HG02623 (cell line): ENCODE measurements around the gene SH3BGR.
A peak's percentile ranks its signal among the peaks of the same experiment; 100 is the strongest.

Source experiments
- ATAC-seq: cut with Tn5 transposase; IDR thresholded peaks from one replicate; pipeline ENCODE4 v1.9.1; 2021; ENCODE audit warnings: moderate library complexity; ENCODE audit not compliant: unreplicated experiment

The SH3BGR gene

DNA sequence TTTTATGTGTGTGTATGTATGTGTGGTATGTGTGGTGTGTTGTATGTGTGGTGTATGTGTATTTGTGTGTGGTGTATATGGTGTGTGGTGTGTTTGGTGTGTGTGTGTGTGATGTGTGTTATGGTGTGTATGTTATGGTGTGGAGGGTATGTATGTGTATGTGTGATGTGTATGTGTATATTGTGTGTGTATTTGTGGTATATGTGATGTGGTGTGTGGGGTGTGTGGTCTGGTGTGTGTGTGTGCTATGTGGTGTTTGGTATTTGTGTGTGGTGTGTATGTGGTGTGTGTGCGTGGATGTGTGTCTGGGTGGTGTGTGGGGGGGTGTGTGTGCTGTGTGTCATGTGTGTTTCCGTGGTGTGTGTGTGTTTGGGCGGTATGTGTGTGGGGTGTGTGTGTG, 59.3 kb downstream of the SH3BGR start:
- no peak for ATAC-seq

DNA sequence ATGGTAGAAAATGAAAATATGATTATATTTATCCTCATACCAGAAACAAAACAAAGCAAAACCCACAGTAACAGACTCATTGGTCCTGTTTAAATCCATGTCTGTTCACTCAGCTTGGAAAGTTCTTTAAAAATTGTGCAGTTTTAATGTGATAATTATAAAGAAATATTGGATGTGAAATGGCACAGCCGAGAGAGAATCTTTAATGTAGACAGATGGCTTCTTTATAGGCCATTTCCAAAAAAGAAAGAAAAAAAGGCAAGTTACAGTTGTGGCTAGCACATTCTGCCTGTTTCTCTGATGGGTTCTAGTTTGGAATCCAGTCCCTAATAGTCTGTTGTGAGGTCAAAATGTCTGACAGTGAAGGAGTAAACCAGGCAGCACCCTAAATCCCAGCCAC, 62.0 kb downstream of the SH3BGR start:
- ATAC-seq: no peak

DNA sequence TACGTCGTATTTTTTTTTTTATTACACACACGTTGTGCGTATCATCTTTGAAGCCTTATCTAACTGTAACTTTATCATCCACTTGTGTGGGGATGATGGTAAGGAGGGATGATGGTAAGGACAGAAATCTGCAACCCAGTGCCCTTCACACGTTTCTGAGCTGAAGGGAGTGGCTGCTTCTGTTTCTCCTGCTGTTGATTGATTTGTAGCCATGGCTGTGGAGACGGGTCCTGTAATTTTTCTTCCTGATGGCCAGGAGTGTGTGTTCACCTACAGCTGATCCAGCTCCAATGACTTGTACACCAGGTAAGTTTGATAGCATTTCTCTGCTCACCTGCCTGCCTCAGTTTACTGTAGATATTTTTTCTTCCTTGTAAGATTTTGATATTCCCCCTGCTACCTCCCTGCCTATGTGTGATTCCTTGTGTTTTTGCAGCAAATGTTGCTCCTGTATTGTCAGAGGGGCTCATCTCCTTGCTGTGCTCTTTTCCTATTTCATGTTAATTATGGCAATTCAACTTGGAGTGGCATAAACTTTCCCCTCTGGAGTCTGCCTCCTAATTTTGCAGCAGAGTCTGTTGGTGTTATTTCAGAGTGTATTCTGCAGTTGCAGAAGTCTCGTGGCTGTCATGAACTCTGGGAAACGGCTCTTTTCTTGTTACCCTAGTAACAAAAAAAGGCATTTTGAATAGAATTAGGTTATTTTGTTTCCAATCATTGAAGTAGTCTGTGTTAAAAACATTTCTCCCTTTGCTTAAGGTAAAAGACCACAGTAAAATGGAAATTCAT, 64.1 kb downstream of the SH3BGR start:
- ATAC-seq: no peak

GRCh38 chr21:39518055-39518846, 66.5 kb downstream of the SH3BGR start:
- ATAC-seq: peak; percentile 57

GRCh38 chr21:39518847-39519210, 67.1 kb downstream of the SH3BGR start:
- no peak for ATAC-seq

GRCh38 chr21:39519835-39520234, 68.1 kb downstream of the SH3BGR start:
- ATAC-seq: no peak

- ATAC-seq: no peak
These were observed 71.6 kb downstream of the SH3BGR start for GRCh38 chr21:39523399-39523798.

DNA sequence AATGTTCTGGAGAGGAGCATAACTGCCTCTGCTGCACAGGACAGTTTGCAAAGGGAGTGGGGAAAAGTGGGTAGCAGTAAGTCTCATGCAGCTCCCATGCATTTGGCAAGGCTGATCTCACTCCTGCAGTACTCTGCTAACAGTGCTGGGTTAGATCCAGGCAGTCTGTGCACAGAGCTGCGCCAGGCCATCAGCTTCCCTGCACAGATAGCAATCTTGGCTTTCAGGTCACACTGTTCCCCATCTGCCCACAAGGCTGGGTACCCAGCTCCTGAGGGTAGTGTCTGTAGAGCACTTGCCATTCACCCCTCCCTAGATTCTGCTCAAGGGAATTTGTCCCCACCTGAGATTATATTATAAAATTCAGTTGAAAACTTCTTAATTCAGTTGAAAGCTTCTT, 72.1 kb downstream of the SH3BGR start:
- no peak for ATAC-seq

DNA sequence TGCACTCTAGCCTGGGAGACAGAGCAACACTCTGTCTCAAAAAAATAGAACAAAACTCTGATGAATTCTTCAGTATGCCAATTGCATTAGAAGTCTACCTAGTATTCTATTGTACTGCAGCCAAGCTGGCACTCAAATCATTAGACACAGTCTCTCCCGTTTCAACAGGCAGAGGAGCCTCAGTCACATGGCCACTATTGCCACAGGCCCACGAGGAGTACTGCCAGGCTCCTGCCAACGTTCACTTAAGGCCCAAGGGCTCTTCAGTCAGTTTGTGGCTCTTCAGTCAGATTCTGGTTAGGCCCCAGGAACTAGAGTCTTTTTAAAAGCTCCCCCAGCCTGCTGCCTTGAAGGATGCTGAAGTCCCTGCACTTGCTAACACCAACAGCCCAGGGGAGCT, 73.4 kb downstream of the SH3BGR start:
- no peak for ATAC-seq

- peak; percentile 53 for ATAC-seq
These were observed 73.8 kb downstream of the SH3BGR start for GRCh38 chr21:39525601-39526000.

GRCh38 chr21:39527067-39527595, 75.4 kb downstream of the SH3BGR start:
- ATAC-seq: no peak

- no peak for ATAC-seq
These were observed 76.1 kb downstream of the SH3BGR start for GRCh38 chr21:39527664-39528381.

DNA sequence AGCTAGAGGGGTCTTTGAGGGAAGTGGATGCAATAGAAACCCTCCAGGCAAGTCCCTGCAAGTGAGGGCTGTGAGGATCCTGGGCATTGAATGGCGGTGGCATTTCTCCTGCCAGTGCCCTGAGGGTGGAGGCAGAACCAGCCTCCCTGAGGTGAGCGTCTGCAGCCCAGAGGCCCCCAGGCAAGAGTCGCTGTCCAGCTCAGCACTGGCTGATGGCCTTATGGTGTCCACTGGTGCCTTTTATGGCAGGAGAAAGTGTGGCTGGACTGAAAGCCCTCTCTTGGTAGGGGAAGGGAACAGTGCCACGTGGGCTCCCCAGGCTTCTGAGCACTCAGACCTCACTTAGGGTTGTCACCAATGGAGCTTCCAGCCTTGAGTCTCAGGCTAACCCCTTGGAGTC, 77.3 kb downstream of the SH3BGR start:
- ATAC-seq: no peak

- no peak for ATAC-seq
These were observed 79.3 kb downstream of the SH3BGR start for GRCh38 chr21:39531064-39531463.

DNA sequence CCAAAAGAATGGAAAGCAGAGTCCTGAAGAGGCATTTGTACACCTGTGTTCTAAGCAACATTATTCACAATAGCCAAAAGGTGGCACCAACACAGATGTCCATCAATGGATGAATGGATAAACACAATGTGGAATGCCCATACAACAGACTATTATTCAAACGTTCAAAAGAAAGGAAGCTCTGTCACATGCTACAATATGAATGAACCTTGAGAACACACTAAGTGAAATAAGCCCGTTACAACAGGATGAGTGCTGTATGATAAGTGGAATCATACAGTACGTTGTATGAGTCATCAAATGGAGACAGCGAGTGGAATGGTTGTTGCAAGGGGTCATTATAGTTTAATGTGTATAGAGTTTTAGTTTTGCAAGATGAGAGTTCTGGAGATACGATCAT, 80.1 kb downstream of the SH3BGR start:
- ATAC-seq: no peak

GRCh38 chr21:39533545-39534380, 82.0 kb downstream of the SH3BGR start:
- ATAC-seq: no peak

- no peak for ATAC-seq
These were observed 84.1 kb downstream of the SH3BGR start for GRCh38 chr21:39535646-39536437.

- no peak for ATAC-seq
These were observed 85.1 kb downstream of the SH3BGR start for GRCh38 chr21:39536835-39537234.

DNA sequence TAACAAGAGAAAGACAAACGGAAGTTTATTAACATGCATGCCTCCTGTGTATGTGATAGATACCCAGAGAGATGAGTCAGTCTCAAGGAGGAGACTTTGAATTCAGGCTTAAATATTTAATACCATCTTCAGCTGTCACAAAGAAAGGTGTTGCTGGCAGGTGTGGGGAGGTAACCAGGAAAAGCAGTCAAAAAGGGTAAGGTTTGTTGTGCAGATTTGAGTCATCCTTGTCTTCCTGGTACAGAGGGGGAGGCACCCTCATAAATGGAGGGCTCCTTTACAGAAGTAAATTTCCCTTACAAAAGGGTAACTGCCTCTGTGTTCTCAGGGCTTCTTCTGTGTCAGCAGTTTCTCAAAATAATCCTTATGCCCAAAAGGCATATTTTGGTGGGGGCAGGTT, 85.8 kb downstream of the SH3BGR start:
- ATAC-seq: no peak
